K562 (cell line): ENCODE data around the gene EXT2. TPM values are rescaled to one million over a fixed set of nuclear protein-coding genes. Genes with fewer than 3 reads are reported as not detected.

Experiments used
- ELF4 ChIP-seq: fragments of 450-650 bp; formaldehyde crosslinking; IDR thresholded peaks from 2 replicates; pipeline ENCODE4 v1.4.0; 2022; ENCODE audit warnings: missing genetic modification characterization
- HDAC3 ChIP-seq: fragments of 450-650 bp; IDR thresholded peaks from 2 replicates; pipeline ENCODE4 v1.6.1; 2018; ENCODE audit warnings: borderline replicate concordance, mild to moderate bottlenecking, moderate library complexity; ENCODE audit not compliant: partially characterized antibody
- HNRNPL ChIP-seq: fragments of 200-400 bp; formaldehyde crosslinking; IDR thresholded peaks from 2 replicates; pipeline ENCODE4 v1.6.1; 2017; ENCODE audit warnings: low read depth, mild to moderate bottlenecking, low read length
- NBN ChIP-seq: fragments of 450-650 bp; IDR thresholded peaks from 2 replicates; pipeline ENCODE4 v1.6.1; 2016; ENCODE audit warnings: low read depth, mild to moderate bottlenecking
- NCOA1 ChIP-seq: fragments of 450-650 bp; IDR thresholded peaks from 2 replicates; pipeline ENCODE4 v1.6.1; 2016; ENCODE audit warnings: low read depth
- PHB2 ChIP-seq: fragments of 450-650 bp; IDR thresholded peaks from 2 replicates; pipeline ENCODE4 v1.6.1; 2017; ENCODE audit warnings: low read depth
- ZKSCAN1 ChIP-seq: fragments of 150-350 bp; IDR thresholded peaks from 2 replicates; pipeline ENCODE4 v1.6.1; 2016; ENCODE audit warnings: low read depth, low read length
- polyA plus RNA-seq, 8 experiments: library from polyadenylated mRNA; depleted of rRNA in 4 of 8; stranded (reverse) in 5 of 8; unstranded in 3 of 8; fragments of >200 nt; fragmentation: Nextera tagmentation in 2 of 8; fragmentation: Illumina TruSeq in 1 of 8; extraction: Ambion mirVana in 2 of 8; extraction: Trizol in 1 of 8; gene quantifications; 2 replicates each; pipeline versions ENCODE4 v1.2.1 to v1.2.3, GENCODE V29; 2011 to 2014; ENCODE audit warnings: inconsistent platforms in 1 of 8, missing spikeins in 1 of 8
- total RNA-seq, 7 experiments: library from RNA; depleted of rRNA in 6 of 7; stranded (reverse); fragments of >200 nt in 6 of 7; fragmentation: Illumina TruSeq in 2 of 7; extraction: Trizol in 2 of 7; gene quantifications; 2 replicates each; pipeline versions ENCODE4 v1.2.1 to v1.2.3, GENCODE V29; 2011 to 2021; ENCODE audit warnings: low replicate concordance in 1 of 7
- TF ChIP-seq, protein P1 (sequence below), 3 experiments: fragments of 200-800 bp in 1 of 3; sonication (Bioruptor generic) in 1 of 3; sonication (generic) in 1 of 3; formaldehyde crosslinking in 1 of 3; IDR thresholded peaks; 2 replicates each; pipeline versions ENCODE4 v1.6.1 to v1.8.0; 2016 to 2022; ENCODE audit warnings: mild to moderate bottlenecking in 2 of 3, missing compliant biosample characterization in 2 of 3, missing genetic modification characterization in 2 of 3, missing genetic modification reagents in 1 of 3
- TF ChIP-seq, protein P2 (sequence below): fragments of 450-650 bp; IDR thresholded peaks from 2 replicates; pipeline ENCODE4 v1.6.1; 2016; ENCODE audit warnings: low read depth, mild to moderate bottlenecking, moderate library complexity
- TF ChIP-seq, protein P3 (sequence below): sonication (generic); formaldehyde crosslinking; IDR thresholded peaks from 2 replicates; pipeline ENCODE4 v1.8.0; 2022; ENCODE audit warnings: missing genetic modification reagents, mild to moderate bottlenecking, moderate library complexity, borderline replicate concordance
- TF ChIP-seq, protein P4 (sequence below): fragments of 250-450 bp; sonication (Bioruptor Pico); IDR thresholded peaks from 2 replicates; pipeline ENCODE4 v1.5.1; 2021; ENCODE audit warnings: mild to moderate bottlenecking
- TF ChIP-seq, protein P5 (sequence below): fragments of 450-650 bp; IDR thresholded peaks from 2 replicates; pipeline ENCODE4 v1.6.1; 2016; ENCODE audit warnings: mild to moderate bottlenecking
- TF ChIP-seq, protein P6 (sequence below): sonication (generic); formaldehyde crosslinking; IDR thresholded peaks from 2 replicates; pipeline ENCODE4 v1.8.1; 2023; ENCODE audit warnings: missing genetic modification reagents, mild to moderate bottlenecking, borderline replicate concordance

Gene EXT2
- total and polyA plus RNA-seq, 9 of the 15 experiments (the other 6 are each of a cell fraction or from before 2014, with no cell fraction given) = 7.5 to 52.1 (median 38.1) TPM

GRCh38 chr11:44065841-44066731 lies 29.4 kb upstream of the EXT2 start, which contains the start of gene ACCS (continued):
- peak; percentile 18; the same call in 1 of the 2 replicates for TF ChIP-seq ZKSCAN1
- TF ChIP-seq, protein P1, sequence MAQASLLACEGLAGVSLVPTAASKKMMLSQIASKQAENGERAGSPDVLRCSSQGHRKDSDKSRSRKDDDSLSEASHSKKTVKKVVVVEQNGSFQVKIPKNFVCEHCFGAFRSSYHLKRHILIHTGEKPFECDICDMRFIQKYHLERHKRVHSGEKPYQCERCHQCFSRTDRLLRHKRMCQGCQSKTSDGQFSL (CRISPR knock-in tag; IDR thresholded peaks at IDR 0.05) = no peak
- TF ChIP-seq, protein P1 (tag; IDR thresholded peaks at IDR 0.05) = no peak
- TF ChIP-seq ELF4 (CRISPR knock-in tag) = no peak
- TF ChIP-seq, protein P2, sequence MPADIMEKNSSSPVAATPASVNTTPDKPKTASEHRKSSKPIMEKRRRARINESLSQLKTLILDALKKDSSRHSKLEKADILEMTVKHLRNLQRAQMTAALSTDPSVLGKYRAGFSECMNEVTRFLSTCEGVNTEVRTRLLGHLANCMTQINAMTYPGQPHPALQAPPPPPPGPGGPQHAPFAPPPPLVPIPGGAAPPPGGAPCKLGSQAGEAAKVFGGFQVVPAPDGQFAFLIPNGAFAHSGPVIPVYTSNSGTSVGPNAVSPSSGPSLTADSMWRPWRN = peak; percentile 19; the same call in 1 of the 2 replicates
- TF ChIP-seq, protein P3, sequence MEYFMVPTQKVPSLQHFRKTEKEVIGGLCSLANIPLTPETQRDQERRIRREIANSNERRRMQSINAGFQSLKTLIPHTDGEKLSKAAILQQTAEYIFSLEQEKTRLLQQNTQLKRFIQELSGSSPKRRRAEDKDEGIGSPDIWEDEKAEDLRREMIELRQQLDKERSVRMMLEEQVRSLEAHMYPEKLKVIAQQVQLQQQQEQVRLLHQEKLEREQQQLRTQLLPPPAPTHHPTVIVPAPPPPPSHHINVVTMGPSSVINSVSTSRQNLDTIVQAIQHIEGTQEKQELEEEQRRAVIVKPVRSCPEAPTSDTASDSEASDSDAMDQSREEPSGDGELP (CRISPR knock-in tag) = peak; percentile 85; the same call in 1 of the 2 replicates
- TF ChIP-seq HDAC3 = peak; percentile 51
- TF ChIP-seq, protein P4, sequence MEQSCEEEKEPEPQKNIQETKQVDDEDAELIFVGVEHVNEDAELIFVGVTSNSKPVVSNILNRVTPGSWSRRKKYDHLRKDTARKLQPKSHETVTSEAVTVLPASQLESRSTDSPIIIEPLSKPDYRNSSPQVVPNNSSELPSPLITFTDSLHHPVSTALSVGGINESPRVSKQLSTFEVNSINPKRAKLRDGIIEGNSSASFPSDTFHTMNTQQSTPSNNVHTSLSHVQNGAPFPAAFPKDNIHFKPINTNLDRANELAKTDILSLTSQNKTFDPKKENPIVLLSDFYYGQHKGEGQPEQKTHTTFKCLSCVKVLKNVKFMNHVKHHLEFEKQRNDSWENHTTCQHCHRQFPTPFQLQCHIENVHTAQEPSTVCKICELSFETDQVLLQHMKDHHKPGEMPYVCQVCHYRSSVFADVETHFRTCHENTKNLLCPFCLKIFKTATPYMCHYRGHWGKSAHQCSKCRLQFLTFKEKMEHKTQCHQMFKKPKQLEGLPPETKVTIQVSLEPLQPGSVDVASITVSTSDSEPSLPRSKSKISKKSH (CRISPR knock-in tag) = no peak
- TF ChIP-seq HNRNPL = peak; percentile 96
- TF ChIP-seq, protein P5, sequence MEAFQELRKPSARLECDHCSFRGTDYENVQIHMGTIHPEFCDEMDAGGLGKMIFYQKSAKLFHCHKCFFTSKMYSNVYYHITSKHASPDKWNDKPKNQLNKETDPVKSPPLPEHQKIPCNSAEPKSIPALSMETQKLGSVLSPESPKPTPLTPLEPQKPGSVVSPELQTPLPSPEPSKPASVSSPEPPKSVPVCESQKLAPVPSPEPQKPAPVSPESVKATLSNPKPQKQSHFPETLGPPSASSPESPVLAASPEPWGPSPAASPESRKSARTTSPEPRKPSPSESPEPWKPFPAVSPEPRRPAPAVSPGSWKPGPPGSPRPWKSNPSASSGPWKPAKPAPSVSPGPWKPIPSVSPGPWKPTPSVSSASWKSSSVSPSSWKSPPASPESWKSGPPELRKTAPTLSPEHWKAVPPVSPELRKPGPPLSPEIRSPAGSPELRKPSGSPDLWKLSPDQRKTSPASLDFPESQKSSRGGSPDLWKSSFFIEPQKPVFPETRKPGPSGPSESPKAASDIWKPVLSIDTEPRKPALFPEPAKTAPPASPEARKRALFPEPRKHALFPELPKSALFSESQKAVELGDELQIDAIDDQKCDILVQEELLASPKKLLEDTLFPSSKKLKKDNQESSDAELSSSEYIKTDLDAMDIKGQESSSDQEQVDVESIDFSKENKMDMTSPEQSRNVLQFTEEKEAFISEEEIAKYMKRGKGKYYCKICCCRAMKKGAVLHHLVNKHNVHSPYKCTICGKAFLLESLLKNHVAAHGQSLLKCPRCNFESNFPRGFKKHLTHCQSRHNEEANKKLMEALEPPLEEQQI = peak; percentile 62
- 0 out of 2 replicates have a peak, but pooled peaks have one; percentile 44 for TF ChIP-seq NCOA1
- no peak for TF ChIP-seq PHB2
- TF ChIP-seq, protein P6, sequence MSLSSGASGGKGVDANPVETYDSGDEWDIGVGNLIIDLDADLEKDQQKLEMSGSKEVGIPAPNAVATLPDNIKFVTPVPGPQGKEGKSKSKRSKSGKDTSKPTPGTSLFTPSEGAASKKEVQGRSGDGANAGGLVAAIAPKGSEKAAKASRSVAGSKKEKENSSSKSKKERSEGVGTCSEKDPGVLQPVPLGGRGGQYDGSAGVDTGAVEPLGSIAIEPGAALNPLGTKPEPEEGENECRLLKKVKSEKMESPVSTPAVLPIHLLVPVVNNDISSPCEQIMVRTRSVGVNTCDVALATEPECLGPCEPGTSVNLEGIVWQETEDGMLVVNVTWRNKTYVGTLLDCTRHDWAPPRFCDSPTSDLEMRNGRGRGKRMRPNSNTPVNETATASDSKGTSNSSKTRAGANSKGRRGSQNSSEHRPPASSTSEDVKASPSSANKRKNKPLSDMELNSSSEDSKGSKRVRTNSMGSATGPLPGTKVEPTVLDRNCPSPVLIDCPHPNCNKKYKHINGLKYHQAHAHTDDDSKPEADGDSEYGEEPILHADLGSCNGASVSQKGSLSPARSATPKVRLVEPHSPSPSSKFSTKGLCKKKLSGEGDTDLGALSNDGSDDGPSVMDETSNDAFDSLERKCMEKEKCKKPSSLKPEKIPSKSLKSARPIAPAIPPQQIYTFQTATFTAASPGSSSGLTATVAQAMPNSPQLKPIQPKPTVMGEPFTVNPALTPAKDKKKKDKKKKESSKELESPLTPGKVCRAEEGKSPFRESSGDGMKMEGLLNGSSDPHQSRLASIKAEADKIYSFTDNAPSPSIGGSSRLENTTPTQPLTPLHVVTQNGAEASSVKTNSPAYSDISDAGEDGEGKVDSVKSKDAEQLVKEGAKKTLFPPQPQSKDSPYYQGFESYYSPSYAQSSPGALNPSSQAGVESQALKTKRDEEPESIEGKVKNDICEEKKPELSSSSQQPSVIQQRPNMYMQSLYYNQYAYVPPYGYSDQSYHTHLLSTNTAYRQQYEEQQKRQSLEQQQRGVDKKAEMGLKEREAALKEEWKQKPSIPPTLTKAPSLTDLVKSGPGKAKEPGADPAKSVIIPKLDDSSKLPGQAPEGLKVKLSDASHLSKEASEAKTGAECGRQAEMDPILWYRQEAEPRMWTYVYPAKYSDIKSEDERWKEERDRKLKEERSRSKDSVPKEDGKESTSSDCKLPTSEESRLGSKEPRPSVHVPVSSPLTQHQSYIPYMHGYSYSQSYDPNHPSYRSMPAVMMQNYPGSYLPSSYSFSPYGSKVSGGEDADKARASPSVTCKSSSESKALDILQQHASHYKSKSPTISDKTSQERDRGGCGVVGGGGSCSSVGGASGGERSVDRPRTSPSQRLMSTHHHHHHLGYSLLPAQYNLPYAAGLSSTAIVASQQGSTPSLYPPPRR (CRISPR knock-in tag) = peak; percentile 56; the same call in 1 of the 2 replicates
- peak; percentile 76; the same call in 1 of the 2 replicates for TF ChIP-seq NBN
